ENCODE measurements around the gene VSTM2L.

DNA sequence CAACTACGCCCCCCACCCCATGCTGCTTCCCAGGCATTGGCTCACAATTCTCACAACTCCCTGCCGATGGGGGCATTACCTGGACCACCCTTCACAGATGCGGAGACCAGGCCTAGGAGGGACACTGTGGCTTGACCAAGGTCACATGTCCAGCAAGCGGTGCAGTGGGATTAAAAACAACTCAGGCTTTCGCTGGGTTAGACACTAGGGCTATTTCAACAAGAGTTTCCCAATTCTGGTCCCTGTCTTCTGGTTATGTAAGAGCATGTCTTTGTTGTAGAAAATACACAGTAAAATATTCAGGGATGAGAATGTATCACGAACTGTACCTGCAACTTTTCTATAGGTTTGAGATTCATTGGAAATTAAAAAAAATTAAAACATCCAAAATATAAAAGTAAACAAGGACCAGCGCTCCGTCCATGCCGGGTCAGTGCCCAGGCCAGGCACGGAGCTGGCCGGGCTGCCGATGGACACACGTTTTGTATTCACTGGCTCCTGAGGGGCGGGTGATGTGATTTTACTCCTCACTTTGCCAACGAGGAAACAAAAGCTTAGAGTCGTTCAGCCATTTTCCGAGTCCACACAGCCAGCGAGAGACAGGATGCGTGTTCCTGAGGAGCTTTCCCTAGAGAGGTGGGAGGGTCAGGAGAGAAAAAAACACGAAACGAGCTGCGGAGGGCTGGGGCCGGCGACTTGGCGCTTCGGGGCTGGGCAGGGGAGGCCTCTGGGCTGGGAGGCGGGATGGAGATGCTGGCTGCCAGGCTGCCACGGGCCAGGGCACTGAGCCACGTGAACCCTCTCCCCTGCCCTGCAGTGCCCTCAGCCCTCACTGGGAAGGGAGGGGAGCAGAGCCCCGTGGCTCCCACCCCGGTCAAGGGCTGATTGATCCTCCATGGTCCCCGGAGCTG is 17.1 kb upstream of the VSTM2L start:
- TF ChIP-seq, protein P1, sequence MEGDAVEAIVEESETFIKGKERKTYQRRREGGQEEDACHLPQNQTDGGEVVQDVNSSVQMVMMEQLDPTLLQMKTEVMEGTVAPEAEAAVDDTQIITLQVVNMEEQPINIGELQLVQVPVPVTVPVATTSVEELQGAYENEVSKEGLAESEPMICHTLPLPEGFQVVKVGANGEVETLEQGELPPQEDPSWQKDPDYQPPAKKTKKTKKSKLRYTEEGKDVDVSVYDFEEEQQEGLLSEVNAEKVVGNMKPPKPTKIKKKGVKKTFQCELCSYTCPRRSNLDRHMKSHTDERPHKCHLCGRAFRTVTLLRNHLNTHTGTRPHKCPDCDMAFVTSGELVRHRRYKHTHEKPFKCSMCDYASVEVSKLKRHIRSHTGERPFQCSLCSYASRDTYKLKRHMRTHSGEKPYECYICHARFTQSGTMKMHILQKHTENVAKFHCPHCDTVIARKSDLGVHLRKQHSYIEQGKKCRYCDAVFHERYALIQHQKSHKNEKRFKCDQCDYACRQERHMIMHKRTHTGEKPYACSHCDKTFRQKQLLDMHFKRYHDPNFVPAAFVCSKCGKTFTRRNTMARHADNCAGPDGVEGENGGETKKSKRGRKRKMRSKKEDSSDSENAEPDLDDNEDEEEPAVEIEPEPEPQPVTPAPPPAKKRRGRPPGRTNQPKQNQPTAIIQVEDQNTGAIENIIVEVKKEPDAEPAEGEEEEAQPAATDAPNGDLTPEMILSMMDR (IDR thresholded peaks at IDR 0.05) = no peak
- no peak for TF ChIP-seq POLR2A (IDR thresholded peaks at IDR 0.05)

All from testis (tissue), 2 donors.